Cardiac septum (tissue), 1 donor: Measurements from ENCODE around the gene ZNF423. TPM values are rescaled to one million over a fixed set of nuclear protein-coding genes. Genes with fewer than 3 reads are reported as not detected.

Source experiments
- DNase-seq: peaks from one replicate; pipeline ENCODE4 v3.0.0-alpha.2; 2020; ENCODE audit warnings: low spot score
- intact Hi-C: fragments of 100-400 bp; cut with DNase I; formaldehyde crosslinking; loops from one replicate; pipeline ENCODE4 v1.14.0; 2022
- total RNA-seq: library from RNA; stranded (reverse); fragmentation: NEBNext Ultra II Directional; extraction: Animal tissue kit (Norgen Biotek cat#: 25700); gene quantifications from one replicate; pipeline ENCODE4 v1.2.1, GENCODE V29; 2021
- donor health status: DM: no; HTN: no; CAD: no.

The ZNF423 gene
- total RNA-seq, 1 donor from 2014 or later = 8.6 TPM

- DNase-seq = peak; percentile 84
- intact Hi-C loops = no loop called here
These were observed 414.5 kb downstream of the ZNF423 start for GRCh38 chr16:49441366-49441780.

GRCh38 chr16:49440156-49441065 is 415.5 kb downstream of the ZNF423 start:
- intact Hi-C loops = no loop called here
- DNase-seq = no peak

- intact Hi-C loops = no loop called here
- no peak for DNase-seq
These were observed 416.2 kb downstream of the ZNF423 start for GRCh38 chr16:49439676-49440075.

GRCh38 chr16:49439050-49439449 is 416.9 kb downstream of the ZNF423 start:
- no peak for DNase-seq
- intact Hi-C loops = no loop called here

Other genes with a start within 250 kb of the ZNF423 start
- gene CNEP1R1, start 169.1 kb upstream of the ZNF423 start, total RNA-seq = 17.9 TPM
- 10.3 TPM for gene HEATR3, start 209.9 kb upstream of the ZNF423 start, total RNA-seq